CD4-positive, alpha-beta memory T cell (primary cell): ENCODE measurements around the gene DOK6. TPM values are rescaled to one million over a fixed set of nuclear protein-coding genes. Genes with fewer than 3 reads are reported as not detected.
A peak's percentile ranks its signal among the peaks of the same experiment; 100 is the strongest.

Source experiments
- CTCF ChIA-PET: fragments of 350-600 bp; sonication (Branson Sonifier 250); formaldehyde crosslinking; loops from one replicate; lab custom pipeline; 2021; ENCODE audit warnings: inconsistent platforms; ENCODE audit not compliant: partially characterized antibody; lab: Charles Lee
- POLR2A ChIA-PET: fragments of 350-600 bp; sonication (Branson Sonifier 250); formaldehyde crosslinking; loops from one replicate; lab custom pipeline; 2021; ENCODE audit not compliant: partially characterized antibody; lab: Charles Lee
- DNase-seq, 5 donors: peaks; one replicate each; pipeline versions ENCODE4 v3.0.0 to v3.0.0-alpha.2; 2020 to 2022; ENCODE audit warnings: mixed read lengths in 1 of 5
- H3K27ac ChIP-seq: one replicate; pipeline ENCODE4 v1.7.0; 2013; ENCODE audit warnings: low read depth, low read length
- H3K27me3 ChIP-seq: 2 replicates; pipeline ENCODE4 v1.7.0; 2013; ENCODE audit warnings: mild to moderate bottlenecking, low read length, moderate library complexity; ENCODE audit not compliant: insufficient read depth
- H3K36me3 ChIP-seq: 2 replicates; pipeline ENCODE4 v1.7.0; 2013; ENCODE audit warnings: mild to moderate bottlenecking, low read length, moderate library complexity; ENCODE audit not compliant: insufficient read depth
- H3K4me1 ChIP-seq: 2 replicates; pipeline ENCODE4 v1.7.0; 2013; ENCODE audit warnings: mild to moderate bottlenecking, low read length, moderate library complexity; ENCODE audit not compliant: insufficient read depth
- H3K4me3 ChIP-seq, 2 donors: one replicate each; pipeline ENCODE4 v1.7.0; 2013; ENCODE audit warnings: low read length in 2 of 2, mild to moderate bottlenecking in 1 of 2
- H3K9me3 ChIP-seq, 2 donors: one replicate each; pipeline ENCODE4 v1.7.0; 2013; ENCODE audit warnings: low read length in 2 of 2, control low read depth in 1 of 2; ENCODE audit not compliant: control insufficient read depth in 1 of 2
- H3K27ac Mint-ChIP-seq, 7 donors: one replicate each; pipeline ENCODE4 v1.8.0; 2020 to 2021; ENCODE audit warnings: mixed read lengths in 7 of 7, mild to moderate bottlenecking in 6 of 7, inconsistent platforms in 3 of 7, moderate library complexity in 3 of 7
- H3K27me3 Mint-ChIP-seq, 2 donors: one replicate each; pipeline ENCODE4 v1.8.0; 2020 to 2021; ENCODE audit warnings: mixed read lengths in 2 of 2
- H3K36me3 Mint-ChIP-seq, 2 donors: one replicate each; pipeline ENCODE4 v1.8.0; 2020 to 2021; ENCODE audit warnings: mixed read lengths in 2 of 2, inconsistent platforms in 1 of 2, mild to moderate bottlenecking in 1 of 2
- H3K4me1 Mint-ChIP-seq, 4 donors: one replicate each; pipeline ENCODE4 v1.8.0; 2020 to 2021; ENCODE audit warnings: mixed read lengths in 4 of 4, mild to moderate bottlenecking in 1 of 4
- H3K4me3 Mint-ChIP-seq, 8 donors: one replicate each; pipeline ENCODE4 v1.8.0; 2020 to 2021; ENCODE audit warnings: mixed read lengths in 8 of 8, mild to moderate bottlenecking in 7 of 8, moderate library complexity in 6 of 8, inconsistent platforms in 3 of 8
- H3K9me3 Mint-ChIP-seq, 8 donors: one replicate each; pipeline ENCODE4 v1.8.0; 2020 to 2021; ENCODE audit warnings: mixed read lengths in 8 of 8, mild to moderate bottlenecking in 5 of 8, inconsistent platforms in 3 of 8, moderate library complexity in 1 of 8
- intact Hi-C: fragments of 100-400 bp; cut with micrococcal nuclease; formaldehyde crosslinking; loops from one replicate; pipeline ENCODE4 v1.15.1; 2023
- polyA plus RNA-seq, 2 donors: library from polyadenylated mRNA; unstranded; fragments of 300-500 nt; fragmentation: Illumina TruSeq; gene quantifications; one replicate each; pipeline ENCODE4 v1.2.3, GENCODE V29; 2021
- total RNA-seq, 2 experiments: library from RNA; stranded (reverse); gene quantifications; one replicate each; pipeline ENCODE4 v1.2.3, GENCODE V29; 2021

Gene DOK6
- total and polyA plus RNA-seq, 4 experiments from 2014 or later: 0.04 to 0.15 TPM; not detected in 2

- Histone ChIP-seq H3K9me3 (no peaks in the 10 kb centered on the region), H3K27me3 (peaks cover 6% of the 10 kb centered on the region), H3K36me3 (no peaks in the 10 kb centered on the region), H3K4me1 (no peaks in the 10 kb centered on the region), H3K4me3 (no peak overlapping the region), H3K27ac (no peak overlapping the region)
- H3K36me3 Mint-ChIP-seq: no peaks in the 10 kb centered on the region
- peaks cover 0 to 5% (median 2%) of the 10 kb centered on the region in 4 donors for H3K4me1 Mint-ChIP-seq
- ChIA-PET CTCF (interaction anchor here (1.6 kb wide), 1 partner anchor 9 kb away, joined by 4 read pairs; no protein-coding TSS in a partner anchor), POLR2A (no interaction called here)
- H3K27me3 Mint-ChIP-seq: peaks cover 5 to 7% of the 10 kb centered on the region in 2 donors
- no peaks in the 10 kb centered on the region for H3K9me3 Mint-ChIP-seq
- DNase-seq: no peak
- H3K27ac Mint-ChIP-seq: no peak overlapping the region
- no peak overlapping the region for H3K4me3 Mint-ChIP-seq
- intact Hi-C loops: no loop called here
These were observed 230.6 kb downstream of the DOK6 start for GRCh38 chr18:69631281-69631680.

- no peaks in the 10 kb centered on the region for H3K36me3 ChIP-seq
- H3K9me3 Mint-ChIP-seq: no peaks in the 10 kb centered on the region
- POLR2A ChIA-PET: no interaction called here
- CTCF ChIA-PET: no interaction called here
- H3K4me1 Mint-ChIP-seq: peaks cover 0 to 5% (median 2%) of the 10 kb centered on the region in 4 donors
- H3K27me3 ChIP-seq: peaks cover 6% of the 10 kb centered on the region
- H3K36me3 Mint-ChIP-seq: no peaks in the 10 kb centered on the region
- no peaks in the 10 kb centered on the region for H3K4me1 ChIP-seq
- no peaks in the 10 kb centered on the region for H3K9me3 ChIP-seq
- H3K4me3 ChIP-seq: no peak overlapping the region
- H3K27ac ChIP-seq: no peak overlapping the region
- intact Hi-C loops: loop anchor here (5.0 kb wide), 1 partner anchor 437 kb away; no protein-coding TSS in a partner anchor
- no peak overlapping the region for H3K27ac Mint-ChIP-seq
- H3K4me3 Mint-ChIP-seq: no peak overlapping the region
- peaks cover 3 to 7% of the 10 kb centered on the region in 2 donors for H3K27me3 Mint-ChIP-seq
- no peak for DNase-seq
These were observed 234.8 kb downstream of the DOK6 start for GRCh38 chr18:69635482-69635881.

- H3K27me3 Mint-ChIP-seq: peaks cover 3 to 4% of the 10 kb centered on the region in 2 donors
- peaks cover 0 to 5% (median 2%) of the 10 kb centered on the region in 4 donors for H3K4me1 Mint-ChIP-seq
- Histone ChIP-seq H3K9me3 (no peaks in the 10 kb centered on the region), H3K27me3 (peaks cover under 1% of the 10 kb centered on the region), H3K4me3 (no peak overlapping the region), H3K4me1 (no peaks in the 10 kb centered on the region), H3K27ac (no peak overlapping the region), H3K36me3 (no peaks in the 10 kb centered on the region)
- H3K27ac Mint-ChIP-seq: no peak overlapping the region
- H3K36me3 Mint-ChIP-seq: no peaks in the 10 kb centered on the region
- peak in 4 of 5 donors; percentile 12 to 24 (median 20) for DNase-seq
- ChIA-PET CTCF (interaction anchor here (0.7 to 2.3 kb wide), 6 partner anchors 323 to 449 kb away, joined by 3 to 17 read pairs (median 4); no protein-coding TSS in a partner anchor), POLR2A (no interaction called here)
- intact Hi-C loops: loop anchor here (1.0 to 5.0 kb wide), 3 partner anchors 322 to 450 kb away; no protein-coding TSS in a partner anchor
- no peak overlapping the region for H3K4me3 Mint-ChIP-seq
- no peaks in the 10 kb centered on the region for H3K9me3 Mint-ChIP-seq
These were observed 236.0 kb downstream of the DOK6 start for GRCh38 chr18:69636529-69637301.

GRCh38 chr18:69638056-69638455 is 237.4 kb downstream of the DOK6 start:
- H3K27ac Mint-ChIP-seq: no peak overlapping the region
- intact Hi-C loops: loop anchor here (5.0 kb wide), 1 partner anchor 434 kb away; no protein-coding TSS in a partner anchor
- H3K36me3 Mint-ChIP-seq: no peaks in the 10 kb centered on the region

GRCh38 chr18:69647702-69648101 is 247.0 kb downstream of the DOK6 start:
- H3K36me3 Mint-ChIP-seq: peaks cover 0 to 3% of the 10 kb centered on the region in 2 donors
- no peaks in the 10 kb centered on the region for H3K4me1 Mint-ChIP-seq
- no peak overlapping the region for H3K4me3 ChIP-seq
- intact Hi-C loops: no loop called here
- CTCF ChIA-PET: no interaction called here
- no peak overlapping the region for H3K27ac ChIP-seq
- peaks cover 7 to 11% of the 10 kb centered on the region in 2 donors for H3K27me3 Mint-ChIP-seq
- POLR2A ChIA-PET: no interaction called here
- DNase-seq: no peak
- no peaks in the 10 kb centered on the region for H3K27me3 ChIP-seq
- no peaks in the 10 kb centered on the region for H3K36me3 ChIP-seq
- H3K27ac Mint-ChIP-seq: no peak overlapping the region
- H3K4me1 ChIP-seq: no peaks in the 10 kb centered on the region
- no peaks in the 10 kb centered on the region for H3K9me3 ChIP-seq
- H3K9me3 Mint-ChIP-seq: peaks cover 0 to 3% (median 0%) of the 10 kb centered on the region in 8 donors
- H3K4me3 Mint-ChIP-seq: no peak overlapping the region

More at GRCh38 chr18:69638056-69638455, 237.4 kb downstream of the DOK6 start:
- H3K27me3 ChIP-seq: no peaks in the 10 kb centered on the region
- CTCF ChIA-PET: interaction anchor here (1.8 to 2.3 kb wide), 3 partner anchors 321 to 448 kb away, joined by 4 to 17 read pairs (median 4); no protein-coding TSS in a partner anchor
- no peaks in the 10 kb centered on the region for H3K9me3 ChIP-seq
- Mint-ChIP-seq H3K4me3 (no peak overlapping the region), H3K9me3 (no peaks in the 10 kb centered on the region), H3K27me3 (peaks cover 2 to 4% of the 10 kb centered on the region in 2 donors), H3K4me1 (peaks cover 0 to 5% (median 2%) of the 10 kb centered on the region in 4 donors)
- DNase-seq: no peak
- no peak overlapping the region for H3K27ac ChIP-seq
- POLR2A ChIA-PET: no interaction called here
- no peak overlapping the region for H3K4me3 ChIP-seq
- H3K4me1 ChIP-seq: no peaks in the 10 kb centered on the region
- no peaks in the 10 kb centered on the region for H3K36me3 ChIP-seq

- no peaks in the 10 kb centered on the region for H3K36me3 ChIP-seq
- no peak for DNase-seq
- no peaks in the 10 kb centered on the region for H3K27me3 ChIP-seq
- H3K36me3 Mint-ChIP-seq: peaks cover 0 to 3% of the 10 kb centered on the region in 2 donors
- CTCF ChIA-PET: no interaction called here
- H3K4me3 ChIP-seq: no peak overlapping the region
- H3K27me3 Mint-ChIP-seq: peaks cover 11 to 15% of the 10 kb centered on the region in 2 donors
- intact Hi-C loops: no loop called here
- POLR2A ChIA-PET: no interaction called here
- peaks cover 0 to 3% (median 0%) of the 10 kb centered on the region in 8 donors for H3K9me3 Mint-ChIP-seq
- H3K4me1 Mint-ChIP-seq: no peaks in the 10 kb centered on the region
- H3K27ac Mint-ChIP-seq: no peak overlapping the region
- H3K4me1 ChIP-seq: no peaks in the 10 kb centered on the region
- no peak overlapping the region for H3K4me3 Mint-ChIP-seq
- H3K9me3 ChIP-seq: no peaks in the 10 kb centered on the region
- H3K27ac ChIP-seq: no peak overlapping the region
These were observed 247.8 kb downstream of the DOK6 start for GRCh38 chr18:69648486-69648885.

- Histone ChIP-seq H3K27ac (no peak overlapping the region), H3K36me3 (no peaks in the 10 kb centered on the region), H3K4me1 (no peaks in the 10 kb centered on the region), H3K27me3 (no peaks in the 10 kb centered on the region), H3K9me3 (no peaks in the 10 kb centered on the region), H3K4me3 (no peak overlapping the region)
- Mint-ChIP-seq H3K36me3 (peaks cover 0 to 3% of the 10 kb centered on the region in 2 donors), H3K9me3 (peaks cover 0 to 3% (median 0%) of the 10 kb centered on the region in 8 donors), H3K27me3 (peaks cover 14 to 20% of the 10 kb centered on the region in 2 donors), H3K27ac (no peak overlapping the region), H3K4me3 (no peak overlapping the region), H3K4me1 (no peaks in the 10 kb centered on the region)
- POLR2A ChIA-PET: no interaction called here
- intact Hi-C loops: no loop called here
- DNase-seq: no peak
- CTCF ChIA-PET: no interaction called here
These were observed 249.0 kb downstream of the DOK6 start for GRCh38 chr18:69649684-69650083.
